NCI-H510A (cell line): Measurements from ENCODE around the gene MACROH2A2.
"Not testable (repeated sequence)": the region's sequence is repeated elsewhere in the genome, so short reads cannot be mapped to it uniquely, and the experiment has no call there.

Source experiments
- DNase-seq: peaks from one replicate; lab custom pipeline; 2025; lab: John Stamatoyannopoulos, UW

The MACROH2A2 gene

DNA sequence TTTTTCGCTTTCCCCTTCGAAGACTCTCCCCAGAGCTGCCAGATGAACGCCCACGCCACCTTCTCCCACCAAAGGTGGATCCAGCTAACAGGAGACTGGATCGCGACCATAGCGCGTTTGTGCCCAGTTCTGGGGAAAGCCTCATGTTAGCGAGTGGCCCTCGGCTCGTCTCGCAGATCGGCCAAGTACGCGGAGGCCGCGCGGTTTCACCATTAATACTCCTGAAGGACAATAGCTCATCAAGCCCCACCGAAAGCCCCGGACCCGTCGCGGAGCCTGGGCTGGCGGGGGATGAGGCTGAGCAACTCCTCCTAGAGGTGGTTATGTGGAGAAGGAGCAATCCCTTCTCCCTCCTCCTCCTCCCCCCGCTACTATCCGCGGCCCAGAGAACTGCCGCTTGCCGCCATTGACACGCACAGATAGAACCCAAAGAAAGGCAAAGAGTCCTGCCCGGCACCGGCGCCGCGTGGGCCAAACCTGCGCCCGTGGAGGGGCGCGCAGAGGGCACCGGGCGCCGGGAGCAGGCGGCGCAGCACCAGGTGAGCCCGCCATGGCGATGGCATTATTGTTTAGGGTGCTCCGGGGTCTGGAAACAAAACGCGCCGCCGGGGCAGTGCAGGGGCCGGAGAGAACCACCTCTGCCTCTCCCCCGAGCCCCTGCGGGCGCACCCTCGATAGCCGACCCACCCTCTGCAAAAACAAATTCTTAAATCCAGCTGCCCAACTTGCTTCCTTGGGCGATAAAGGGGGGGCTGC lies at the start of gene MACROH2A2:
MACROH2A2 (plus strand) TSS at position 385 of the 756 bp plus-strand sequence. CDS start 22,813 bp downstream, outside the sequence.
- DNase-seq, result peak; percentile 59

DNA sequence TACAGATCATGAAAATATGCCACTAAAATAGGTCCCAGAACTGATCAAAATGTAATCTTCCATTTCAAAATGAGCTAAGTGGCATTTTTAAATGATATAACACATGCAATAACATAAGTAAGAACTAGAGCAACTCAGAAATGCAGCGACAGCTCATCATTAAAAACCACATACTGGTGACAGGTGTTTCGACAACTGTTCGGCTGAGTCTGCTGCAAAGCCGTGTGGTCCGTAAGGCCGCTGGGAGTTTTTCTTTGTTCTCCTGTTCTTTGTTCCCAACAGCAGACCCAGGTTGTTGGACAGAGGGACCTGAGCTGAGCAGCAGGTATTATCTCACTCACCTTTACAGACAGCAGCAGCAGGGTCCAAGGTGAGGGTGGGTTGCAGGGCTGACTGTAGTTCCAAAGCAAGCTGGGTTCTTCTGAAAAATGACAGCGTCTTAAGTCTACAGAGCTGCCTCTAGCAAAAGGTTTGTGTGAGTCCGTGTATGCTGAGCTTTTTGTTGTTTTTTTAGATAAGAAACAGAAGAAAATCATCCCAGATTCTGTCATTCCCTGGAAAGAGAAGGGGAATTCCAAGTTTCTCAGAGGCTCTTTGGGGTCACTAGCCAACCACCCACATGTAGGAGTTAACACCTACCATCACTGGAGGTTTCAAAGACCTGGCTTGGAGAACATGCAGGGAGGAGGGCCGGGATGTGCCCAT lies 45.4 kb upstream of the MACROH2A2 start:
- DNase-seq, result no peak

DNA sequence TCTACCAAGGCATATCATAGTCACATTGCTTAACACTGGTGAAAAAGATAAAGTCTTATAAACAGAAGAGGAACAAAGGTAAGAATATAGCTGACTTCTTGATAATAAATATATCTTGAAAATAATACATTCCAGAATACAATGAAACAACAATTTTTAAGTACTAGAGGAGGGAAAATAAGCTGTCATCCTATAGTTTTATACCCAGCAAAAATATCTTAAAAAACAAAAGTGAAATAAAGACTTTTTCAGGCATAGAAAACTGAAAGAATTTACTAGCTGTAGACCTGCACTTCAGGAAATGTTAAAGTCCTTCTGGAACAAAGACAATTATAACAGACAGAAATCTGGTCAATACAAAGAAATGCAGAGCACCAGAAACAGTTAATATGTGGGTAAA lies 21.4 kb upstream of the MACROH2A2 start:
- no peak for DNase-seq

DNA sequence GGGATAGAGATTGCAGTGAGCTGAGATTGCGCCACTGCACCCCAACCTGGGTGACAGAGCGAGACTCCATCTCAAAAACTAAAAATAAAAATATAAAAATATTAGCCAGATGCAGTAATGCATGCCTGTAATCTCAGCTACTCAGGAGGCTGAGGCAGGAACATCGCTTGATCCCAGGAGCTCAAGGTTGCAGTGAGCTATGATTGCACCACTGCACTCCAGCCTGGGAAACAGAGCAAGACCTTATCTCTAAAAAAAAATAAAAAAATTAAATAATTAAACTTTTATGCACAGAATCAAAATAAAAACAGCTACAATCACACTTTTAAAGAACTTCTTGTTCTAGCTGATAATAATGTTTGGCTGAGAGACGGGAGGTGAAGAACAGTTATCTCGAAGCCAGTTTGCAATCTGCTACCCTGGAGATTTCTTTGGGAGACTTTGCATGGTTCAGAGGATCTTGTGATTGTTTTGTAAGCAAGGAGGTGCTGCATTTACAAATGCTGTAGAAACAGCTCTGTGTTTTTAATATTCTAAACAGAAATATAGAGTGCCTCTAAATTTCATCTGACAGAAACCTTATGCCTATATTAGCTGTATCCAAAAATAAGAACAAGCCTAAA lies 19.9 kb upstream of the MACROH2A2 start:
- no peak for DNase-seq

DNA sequence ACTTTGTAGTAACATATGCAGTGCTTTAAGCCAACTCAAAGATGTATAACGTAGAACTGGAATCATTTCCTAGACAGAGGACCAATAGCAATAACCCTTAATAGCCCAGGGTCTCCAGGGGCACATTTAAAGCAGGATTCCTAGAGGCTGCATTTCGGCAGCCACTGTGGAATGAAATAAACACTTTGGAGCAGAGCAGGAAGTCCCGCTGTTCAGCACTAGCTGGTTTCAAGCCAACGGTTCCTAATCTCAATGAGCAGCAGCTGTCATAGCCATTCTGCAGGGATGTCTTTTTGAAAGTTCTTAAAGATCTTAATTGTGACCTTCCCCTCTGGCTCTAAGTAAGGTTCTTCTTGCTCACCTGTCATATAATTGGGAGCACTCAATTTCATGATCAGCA lies 18.4 kb upstream of the MACROH2A2 start:
- no peak for DNase-seq

DNA sequence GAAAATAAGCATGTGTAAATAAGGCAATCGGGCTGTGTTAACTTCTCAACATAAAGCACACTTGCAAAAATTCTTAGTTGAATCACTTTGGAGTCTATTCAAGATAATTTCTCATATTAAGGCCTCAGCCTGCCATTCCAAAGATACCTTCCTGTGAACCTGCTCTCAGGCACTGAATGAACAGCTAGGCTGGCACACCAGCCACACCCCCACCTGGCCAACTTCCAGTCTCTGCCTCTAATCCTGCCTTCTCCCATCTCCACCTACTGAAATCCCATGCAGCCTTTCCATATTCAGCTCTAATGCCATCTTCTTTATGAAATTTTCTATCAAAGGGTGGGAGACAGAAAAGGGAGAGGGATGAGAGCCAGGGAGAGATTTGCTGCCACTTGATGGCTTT lies 17.1 kb upstream of the MACROH2A2 start:
- DNase-seq, result no peak

DNA sequence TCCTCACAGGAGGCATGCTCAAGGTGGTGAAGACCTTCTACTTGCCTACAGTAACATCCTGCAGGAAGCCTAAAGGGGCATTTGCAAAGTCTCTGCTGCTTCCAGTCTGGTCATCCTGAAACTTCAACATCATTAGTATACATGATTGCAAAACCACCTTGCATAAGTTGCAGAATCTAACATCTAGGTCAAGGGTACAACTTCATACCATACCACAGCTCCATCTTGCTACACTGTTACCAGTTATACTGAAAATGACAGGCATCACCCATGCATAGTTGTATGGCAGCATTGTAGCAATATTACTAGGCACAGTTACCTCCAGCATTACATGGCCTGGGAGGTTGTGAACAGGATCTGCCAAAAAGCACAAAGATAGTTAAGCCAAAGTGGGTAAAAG lies 13.7 kb upstream of the MACROH2A2 start:
- DNase-seq, result no peak

DNA sequence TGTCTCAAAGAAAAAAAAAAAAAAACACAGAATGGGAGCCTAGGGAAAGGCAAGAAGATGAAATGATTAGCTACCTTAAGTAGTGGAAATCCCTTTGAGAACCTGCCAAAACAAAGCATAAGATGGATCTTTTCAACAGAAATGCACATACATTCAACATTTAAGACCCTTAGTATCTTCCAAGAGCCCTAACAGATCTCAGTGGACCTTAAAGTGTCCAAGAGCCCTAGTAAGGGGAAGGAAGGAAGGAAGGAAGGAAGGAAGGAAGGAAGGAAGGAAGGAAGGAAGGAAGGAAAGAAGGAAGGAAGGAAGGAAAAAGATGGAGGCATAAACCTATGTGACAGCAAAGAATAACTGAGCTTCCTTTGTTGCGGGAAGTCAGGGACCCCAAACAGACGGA lies 11.6 kb upstream of the MACROH2A2 start:
- DNase-seq, result no peak

DNA sequence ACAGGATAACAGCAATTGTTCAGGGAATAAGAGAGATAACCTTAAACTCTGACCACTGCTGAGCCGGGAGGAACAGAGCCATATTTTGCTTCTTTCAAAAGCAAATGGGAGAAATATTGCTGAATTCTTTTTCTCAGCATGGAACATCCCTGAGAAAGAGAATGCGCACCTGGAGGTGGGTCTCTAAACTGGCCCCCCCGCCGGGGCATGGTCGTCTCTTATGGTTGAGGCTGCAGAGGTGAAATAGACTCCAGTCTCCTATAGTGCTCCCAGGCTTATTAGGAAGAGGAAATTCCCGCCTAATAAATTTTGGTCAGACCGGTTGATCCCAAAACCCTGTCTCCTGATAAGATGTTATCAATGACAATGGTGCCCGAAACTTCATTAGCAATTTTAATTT lies 10.9 kb upstream of the MACROH2A2 start:
- not testable (repeated sequence) for DNase-seq

DNA sequence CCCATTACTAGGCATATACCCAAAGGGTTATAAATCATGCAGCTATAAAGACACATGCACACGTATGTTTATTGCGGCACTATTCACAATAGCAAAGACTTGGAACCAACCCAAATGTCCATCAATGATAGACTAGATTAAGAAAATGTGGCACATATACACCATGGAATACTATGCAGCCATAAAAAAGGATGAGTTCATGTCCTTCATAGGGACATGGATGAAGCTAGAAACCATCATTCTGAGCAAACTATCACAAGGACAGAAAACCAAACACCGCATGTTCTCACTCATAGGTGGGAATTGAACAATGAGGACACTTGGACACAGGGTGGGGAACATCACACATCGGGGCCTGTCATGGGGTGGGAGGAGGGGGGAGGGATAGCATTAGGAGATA lies 5.6 kb upstream of the MACROH2A2 start:
- DNase-seq, result not testable (repeated sequence)

DNA sequence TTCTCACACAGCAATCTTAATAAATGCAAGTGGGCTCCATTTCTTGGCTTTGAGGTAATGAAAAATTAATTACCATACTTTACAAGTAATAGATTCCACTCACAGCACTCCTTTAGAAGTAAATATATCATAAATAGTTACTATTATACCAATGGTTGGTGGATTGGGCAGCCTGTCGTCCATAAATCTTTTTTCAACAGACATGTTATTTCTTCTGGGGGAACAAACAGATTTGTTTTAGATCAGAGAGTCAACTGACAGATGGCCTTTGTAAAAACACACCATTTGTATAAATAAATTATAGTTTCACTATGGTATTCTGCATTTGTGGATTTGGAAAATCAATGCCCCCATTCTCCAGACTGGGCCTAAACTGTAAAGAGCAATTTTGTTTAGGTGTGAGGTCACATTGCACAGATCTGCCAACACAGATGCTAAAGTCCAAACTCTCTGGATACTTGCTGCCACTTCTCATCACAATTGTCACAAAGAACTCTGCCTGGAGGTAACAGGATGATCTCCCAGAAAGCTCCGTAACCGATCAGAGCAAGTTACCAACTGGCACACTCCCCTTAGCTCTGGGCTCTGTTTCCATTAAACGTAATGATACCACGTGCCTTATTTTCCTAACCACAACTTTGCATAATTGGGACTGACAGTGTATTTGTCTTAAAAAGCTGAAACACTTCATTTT lies 4.5 kb upstream of the MACROH2A2 start:
- DNase-seq, result no peak

DNA sequence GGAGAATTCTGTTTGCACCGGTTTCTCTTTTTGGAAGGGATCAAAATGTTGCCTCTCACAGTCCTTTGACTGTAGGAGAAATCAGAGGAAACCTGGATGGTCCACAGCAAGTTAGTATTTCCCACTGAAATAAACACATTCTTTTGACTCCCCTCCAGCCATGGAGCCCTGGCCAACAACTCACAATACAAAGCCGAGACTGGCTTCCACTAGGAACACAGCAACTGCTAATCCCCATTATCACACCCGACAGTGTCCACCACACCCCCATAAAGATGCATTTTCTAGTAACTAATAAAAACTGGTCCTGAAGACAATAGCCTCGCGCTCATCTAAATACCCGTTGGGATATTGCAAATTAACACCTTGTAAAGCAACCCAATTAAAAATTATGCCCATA lies 798 bp upstream of the MACROH2A2 start:
- no peak for DNase-seq

DNA sequence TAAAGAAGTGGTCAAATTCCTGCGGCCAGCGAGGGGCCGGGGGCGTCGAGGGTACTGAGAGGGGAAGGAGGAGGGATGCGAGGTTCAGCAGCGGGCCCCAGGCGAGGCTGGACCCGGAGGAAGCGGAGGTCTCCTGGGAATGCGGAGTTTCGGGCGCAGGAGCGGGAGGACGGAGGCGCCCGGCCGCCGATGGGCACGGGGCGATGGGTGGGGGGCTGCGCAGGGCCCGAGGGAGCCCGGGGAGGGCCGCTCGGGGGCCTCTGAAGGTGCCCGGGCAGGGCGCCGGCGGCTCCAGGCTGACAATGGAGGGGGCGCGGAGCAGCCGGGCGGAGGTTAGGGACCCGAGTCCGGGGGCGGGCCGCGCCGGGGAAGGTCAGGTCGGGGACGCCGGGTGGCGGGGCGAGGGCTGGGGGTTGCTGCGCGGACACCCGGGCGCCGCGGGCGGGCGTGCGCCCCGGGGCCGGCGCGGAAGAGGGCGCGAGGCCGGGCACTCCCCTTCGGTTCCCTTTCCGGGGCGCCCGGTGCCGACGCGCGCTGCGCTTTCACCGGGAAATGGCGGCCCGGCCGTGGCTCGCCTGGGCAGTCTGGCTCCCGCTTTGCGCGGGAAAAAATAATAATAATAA lies 683 bp downstream of the MACROH2A2 start:
- DNase-seq, result peak; percentile 15

DNA sequence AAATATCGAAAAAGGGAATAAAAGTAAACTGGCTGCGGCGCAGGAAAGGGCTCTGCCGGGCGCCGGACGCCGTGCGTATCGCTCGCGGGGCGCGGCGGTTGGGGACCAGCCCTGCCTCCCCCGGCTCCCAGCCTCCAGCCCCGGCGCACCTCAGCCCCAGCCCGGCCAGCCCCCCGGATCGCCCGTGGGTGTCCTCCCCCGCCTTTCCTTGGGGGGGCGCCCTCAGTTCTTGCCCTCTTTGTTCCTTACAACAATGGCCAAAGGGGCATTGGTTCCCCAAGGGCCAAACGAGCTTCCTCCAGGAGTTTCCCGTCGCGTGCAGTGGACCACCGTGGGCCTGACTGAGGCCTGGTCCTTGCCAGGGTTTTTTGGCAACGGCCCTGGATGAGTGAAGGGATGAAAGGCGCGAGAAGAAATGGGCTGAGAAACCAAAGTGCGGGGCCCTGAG lies 1.2 kb downstream of the MACROH2A2 start:
- no peak for DNase-seq

DNA sequence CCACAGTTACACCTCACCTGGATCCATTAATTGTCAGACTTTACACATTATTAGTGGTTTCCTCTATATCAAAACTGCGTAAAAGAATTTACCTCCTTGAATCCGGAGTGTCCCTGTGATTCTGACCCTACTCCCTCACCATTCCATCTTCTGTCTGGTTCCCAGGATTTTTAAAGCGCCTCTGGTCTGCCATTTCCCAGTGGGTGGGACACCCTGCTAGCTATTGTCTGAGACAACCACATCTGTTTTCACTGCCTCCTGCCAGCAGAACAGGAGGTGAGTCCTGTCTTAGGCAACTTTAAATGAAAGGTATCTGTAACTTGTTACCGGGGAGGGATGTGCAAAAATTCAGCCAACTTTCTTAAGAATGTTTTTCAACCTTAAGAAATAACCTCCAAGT lies 2.3 kb downstream of the MACROH2A2 start:
- no peak for DNase-seq

DNA sequence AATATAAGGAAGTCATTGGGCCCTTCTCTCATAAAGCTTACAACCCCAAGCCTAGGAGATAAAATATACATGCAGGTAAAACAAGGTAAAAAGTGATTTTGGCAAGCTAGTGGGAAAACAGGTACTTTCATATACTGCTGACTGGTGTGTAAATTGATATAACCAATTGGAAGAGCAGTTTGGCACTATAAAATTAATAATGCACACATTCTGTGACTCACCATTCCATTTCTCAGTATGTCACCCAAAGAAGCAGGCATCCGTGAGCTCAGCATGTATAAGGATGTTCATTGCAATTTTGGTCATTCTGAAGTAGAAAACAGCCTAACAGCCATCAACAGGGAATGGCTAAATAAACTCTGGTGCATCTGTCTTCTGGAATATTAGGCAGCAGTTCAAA lies 2.9 kb downstream of the MACROH2A2 start:
- DNase-seq, result no peak

DNA sequence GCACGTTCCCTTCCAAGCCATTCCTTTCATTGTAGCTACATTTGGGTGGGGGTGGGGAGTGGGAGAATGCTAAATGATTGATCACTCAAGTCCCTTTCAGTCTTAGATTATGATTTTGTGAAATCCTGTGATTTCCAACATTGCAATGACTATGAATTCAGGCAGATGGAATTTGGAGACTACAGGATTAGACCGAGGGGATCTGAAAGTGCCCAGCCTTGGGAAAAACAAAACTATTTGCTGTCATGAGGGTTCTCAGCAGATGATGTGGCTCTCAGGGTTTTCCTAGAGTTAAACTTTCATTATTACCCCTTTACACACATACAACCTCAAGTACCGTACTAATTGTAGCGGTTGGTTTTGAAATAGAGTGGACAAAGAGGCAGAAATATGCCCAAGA lies 4.7 kb downstream of the MACROH2A2 start:
- no peak for DNase-seq

DNA sequence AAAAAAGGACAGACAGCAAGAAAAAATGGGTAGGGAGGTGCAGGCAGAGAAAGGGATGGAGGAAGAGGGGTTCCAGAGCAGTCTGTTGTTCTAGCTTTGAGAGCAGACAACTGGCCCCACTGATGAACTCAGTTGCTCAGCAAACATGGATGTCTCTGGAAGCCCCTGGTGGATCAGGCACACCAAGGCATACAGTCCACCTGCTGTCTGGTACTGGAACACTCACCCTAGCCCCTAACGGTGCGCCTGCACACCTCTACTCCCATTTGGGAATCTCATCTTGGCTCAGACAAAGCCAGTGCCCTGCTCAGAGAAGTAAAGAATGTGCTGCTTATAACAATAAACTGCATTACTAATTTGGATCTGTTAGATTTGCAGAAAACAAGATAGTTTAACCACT lies 7.7 kb downstream of the MACROH2A2 start:
- DNase-seq, result no peak

DNA sequence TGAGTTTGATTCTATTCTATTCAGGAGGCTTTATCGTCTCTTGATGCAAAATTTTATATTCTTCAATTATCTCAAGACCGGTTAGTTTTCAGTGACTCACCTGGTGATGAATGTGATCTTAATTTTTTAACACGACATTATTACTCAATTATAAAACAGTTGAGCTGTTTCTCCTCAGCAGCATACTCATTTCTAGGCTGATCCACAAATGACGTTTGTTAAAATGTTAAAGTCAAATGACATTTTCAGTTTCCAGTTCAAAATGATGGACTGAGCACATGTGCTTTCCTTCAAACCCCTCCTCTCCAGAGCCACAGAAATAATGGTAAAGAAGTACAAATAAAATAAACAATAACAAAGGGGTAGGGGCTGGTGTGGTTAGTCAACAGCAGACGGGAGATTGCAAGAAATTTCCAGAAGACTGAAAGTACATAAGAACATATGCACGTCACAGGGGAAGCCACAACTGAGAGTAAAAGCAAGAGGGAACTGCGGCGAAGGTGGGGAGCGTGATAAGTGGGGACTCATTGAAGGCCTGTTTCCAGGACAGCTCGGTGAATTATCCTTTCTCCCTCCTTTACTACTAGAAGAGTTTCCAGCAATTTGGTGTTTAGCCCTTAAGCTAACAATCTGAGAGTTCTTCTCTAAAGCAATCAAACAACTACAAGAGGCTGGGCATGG lies 10.9 kb downstream of the MACROH2A2 start:
- DNase-seq, result no peak

DNA sequence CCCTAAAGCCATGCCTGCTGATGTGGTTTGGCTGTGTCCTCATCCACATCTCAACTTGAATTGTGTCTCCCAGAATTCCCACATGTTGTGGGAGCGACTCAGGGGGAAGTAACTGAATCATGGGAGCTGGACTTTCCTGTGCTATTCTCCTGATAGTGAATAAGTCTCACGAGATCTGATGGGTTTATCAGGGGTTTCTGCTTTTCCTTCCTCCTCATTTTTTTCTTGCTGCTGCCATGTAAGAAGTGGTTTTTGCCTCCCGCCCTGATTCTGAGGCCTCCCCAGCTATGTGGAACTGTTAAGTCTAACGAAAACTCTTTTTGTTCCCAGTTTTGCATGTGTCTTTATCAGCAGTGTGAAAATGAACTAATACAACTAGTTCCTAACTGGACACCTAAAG lies 11.8 kb downstream of the MACROH2A2 start:
- DNase-seq, result no peak

DNA sequence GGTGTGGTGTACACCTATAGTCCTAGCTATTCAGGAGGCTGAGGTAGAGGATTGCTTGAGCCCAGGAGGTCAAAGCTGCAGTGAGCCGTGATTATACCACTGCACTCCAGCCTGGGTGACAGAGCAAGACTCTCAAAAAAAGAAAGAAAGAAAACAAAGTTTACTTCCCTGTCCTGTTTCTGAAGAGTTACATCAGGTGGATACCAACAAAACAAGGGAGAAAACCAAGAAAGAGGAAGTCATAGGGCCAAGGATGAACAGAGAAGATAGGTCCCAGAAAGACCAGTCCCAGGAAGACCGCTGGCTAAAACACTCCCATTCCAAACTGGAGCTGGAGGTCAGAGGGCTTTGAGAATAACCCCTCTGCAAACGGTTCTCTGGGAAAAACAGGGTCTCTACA lies 13.5 kb downstream of the MACROH2A2 start:
- DNase-seq, result no peak
